Stimulated activated CD8-positive, alpha-beta memory T cell treated with anti-CD3 and anti-CD28 coated beads, Interleukin-15, amount 100 ng/mL, for 24 hours (primary cell): ENCODE data around the gene ZC3H15.
A peak's percentile ranks its signal among the peaks of the same experiment; 100 is the strongest.
"Not testable (repeated sequence)": the region's sequence is repeated elsewhere in the genome, so short reads cannot be mapped to it uniquely, and the experiment has no call there.

Experiments
- DNase-seq: peaks from one replicate; pipeline ENCODE4 v3.0.0-alpha.2; 2020; ENCODE audit warnings: low read depth

Gene ZC3H15

DNA sequence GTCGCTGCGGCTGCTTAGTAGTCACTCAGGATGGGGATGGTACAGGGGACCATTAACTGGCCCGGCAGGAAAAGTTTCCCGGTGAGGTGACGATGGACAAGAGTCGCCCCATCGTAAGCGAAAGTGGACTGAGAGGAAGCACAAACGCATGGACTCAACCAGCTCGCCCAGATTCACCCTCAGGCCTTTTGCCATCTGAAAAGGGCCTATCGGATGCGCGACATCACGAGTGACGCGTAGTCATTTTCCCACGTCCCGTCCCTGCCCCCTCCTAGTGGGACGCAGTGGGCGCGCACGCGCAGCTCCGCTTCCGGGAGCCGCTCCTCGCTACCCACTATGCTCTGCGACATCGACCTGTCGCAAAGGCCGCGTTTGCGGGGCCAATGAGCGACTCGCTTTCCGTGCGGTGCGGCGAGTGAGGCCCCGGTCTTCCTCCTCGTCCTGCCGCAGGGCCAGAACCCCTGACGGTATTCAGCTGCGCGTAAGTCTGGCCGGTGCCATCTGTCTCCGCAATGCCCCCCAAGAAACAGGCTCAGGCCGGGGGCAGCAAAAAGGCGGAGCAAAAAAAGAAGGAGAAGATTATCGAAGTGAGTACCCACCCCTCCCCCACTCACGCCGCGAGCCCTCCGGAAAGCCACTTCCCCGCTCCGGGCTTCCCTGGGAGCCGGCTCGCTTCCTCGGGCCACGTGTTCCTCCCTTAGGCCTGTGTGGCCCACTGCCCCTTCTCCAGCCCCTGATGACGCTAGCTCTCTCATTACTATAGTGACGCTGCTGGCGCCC is at the start of gene ZC3H15:
TSS of gene ZC3H15 (plus strand) at position 390 of the 780 bp plus-strand sequence. CDS start at position 513, 123 bp downstream.
- peak; percentile 94 for DNase-seq

GRCh38 chr2:186437719-186438118 is 48.3 kb upstream of the ZC3H15 start:
- DNase-seq: no peak

DNA sequence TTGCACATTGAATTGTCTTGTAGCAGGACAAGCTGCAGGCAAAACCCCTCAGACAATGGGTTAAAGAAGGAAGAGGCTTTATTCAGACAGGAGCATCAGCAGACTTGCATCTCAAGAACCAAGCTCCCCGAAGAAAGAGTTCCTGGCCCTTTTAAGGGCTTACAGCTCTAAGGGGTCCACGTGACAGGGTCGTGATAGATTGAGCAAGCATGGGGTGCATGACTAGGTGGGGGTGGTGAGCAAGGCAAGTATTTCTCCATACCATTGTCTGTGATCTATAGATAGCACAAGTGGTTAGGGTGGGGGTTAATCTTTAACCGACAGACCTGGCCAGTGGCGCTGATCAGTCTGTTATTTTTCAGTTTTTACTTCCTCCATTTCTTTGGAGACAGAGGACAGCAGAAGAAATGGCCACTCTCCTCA is 46.4 kb upstream of the ZC3H15 start:
- not testable (repeated sequence) for DNase-seq

DNA sequence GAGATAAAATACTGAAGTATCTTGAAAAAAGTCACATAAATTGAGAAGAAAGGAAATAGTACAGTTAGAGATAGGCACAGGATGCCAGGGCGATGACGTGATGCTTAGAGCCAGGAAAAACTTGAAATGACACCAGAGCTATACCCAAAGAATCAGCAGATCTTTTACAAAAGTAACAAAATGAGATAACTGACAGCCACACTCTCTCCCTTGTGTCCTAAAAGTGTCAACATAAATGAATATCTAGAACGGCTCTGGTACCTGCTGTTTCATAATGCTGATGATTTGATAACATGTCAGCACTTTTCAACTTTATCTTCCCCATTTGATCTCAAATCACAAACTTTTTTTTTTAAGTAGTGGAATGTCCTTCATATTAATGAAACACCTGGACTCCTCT is 45.6 kb upstream of the ZC3H15 start:
- no peak for DNase-seq

GRCh38 chr2:186442885-186443284 is 43.2 kb upstream of the ZC3H15 start:
- no peak for DNase-seq

DNA sequence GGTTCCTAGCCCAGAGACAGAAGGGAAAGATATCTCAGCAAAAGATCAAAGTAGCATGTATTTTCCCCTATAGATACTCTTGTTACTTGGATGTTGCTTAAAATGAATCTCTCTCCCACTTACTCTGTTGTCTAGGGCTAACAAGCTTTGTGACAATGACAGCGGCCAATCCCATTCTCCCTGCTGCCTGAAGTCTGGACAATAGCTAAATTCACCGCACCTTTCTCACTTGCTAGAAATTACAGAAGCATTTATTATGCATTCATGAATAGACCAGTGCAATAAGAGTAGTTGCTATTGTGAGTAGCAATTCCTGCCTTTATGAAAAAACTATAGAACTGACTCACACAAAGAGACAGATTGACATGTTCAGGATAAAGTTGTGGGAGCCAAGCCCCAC is 42.2 kb upstream of the ZC3H15 start:
- no peak for DNase-seq

DNA sequence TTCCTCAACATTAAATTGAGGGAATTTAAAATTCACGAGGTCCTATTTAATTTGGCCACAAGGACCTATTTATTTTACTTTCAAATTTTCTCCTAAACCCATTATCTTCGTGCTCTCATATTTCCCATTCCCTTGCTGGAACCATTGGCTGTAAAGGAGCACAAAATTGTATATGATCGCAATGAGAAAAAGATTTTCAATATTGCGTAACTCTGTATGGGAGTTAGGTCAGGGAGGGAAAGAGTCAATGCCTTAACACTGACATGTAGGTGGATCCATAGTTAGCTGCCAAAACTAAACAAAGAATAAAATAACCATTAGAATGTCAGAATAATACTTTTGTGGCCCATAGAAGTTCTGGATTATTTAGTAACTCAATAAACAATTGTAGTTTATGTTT is 40.6 kb upstream of the ZC3H15 start:
- no peak for DNase-seq

DNA sequence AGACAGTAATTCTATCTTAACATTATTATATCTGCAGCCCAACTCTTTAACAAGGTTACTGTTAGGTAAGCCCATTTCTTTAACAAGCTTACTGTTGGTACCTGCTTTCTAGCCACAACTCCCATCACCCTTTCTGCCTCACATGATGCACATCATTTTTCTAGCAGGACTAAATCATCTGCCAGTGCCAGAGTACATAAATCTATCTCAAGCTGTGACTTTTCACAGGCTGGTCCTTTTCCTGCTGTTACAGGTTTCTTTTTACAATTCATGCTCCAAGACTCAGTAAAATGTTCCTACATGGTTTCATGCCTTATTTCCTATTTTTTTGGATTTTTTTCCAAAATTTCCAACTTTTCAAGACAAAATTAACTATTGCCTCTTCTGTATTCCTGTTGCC is 30.4 kb upstream of the ZC3H15 start:
- no peak for DNase-seq

- DNase-seq: no peak
Measured at GRCh38 chr2:186456941-186457340, 29.1 kb upstream of the ZC3H15 start.

DNA sequence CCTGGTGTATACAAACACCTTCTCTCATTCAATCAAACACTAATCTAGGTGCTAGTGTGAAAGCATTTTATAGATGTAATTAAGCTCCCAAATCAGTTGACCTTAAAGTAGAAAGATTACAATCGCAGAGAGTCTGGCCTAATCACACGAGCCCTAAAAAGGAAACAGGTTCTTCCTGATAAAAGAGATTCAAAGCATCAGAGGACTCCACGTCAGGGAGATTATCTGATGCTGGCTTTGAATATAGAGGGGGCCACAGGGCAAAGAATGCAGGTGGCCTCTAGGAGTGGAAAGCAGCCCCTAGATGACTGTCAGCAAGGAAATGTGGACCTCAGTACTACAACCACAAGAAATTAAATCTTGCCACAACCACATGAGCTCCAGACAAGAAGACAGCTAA is 28.2 kb upstream of the ZC3H15 start:
- no peak for DNase-seq

DNA sequence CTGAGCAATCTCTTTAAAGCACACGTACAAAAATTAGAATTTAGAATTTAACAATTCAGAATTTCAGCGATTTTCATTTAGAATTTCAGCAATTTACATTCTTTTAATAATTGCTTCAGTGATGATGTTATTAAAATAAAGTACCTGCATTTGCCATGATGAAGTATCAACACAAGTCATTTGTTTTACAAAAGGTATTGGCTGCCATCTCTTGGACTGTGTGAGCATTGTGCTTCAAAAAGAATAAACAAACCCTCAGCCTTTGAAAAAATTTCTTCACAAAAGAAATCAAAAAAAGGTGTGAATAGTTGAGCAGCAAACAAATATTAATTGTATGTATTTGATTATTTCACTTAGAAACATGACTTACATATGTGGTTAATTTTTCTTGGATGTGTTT is 27.1 kb upstream of the ZC3H15 start:
- DNase-seq: no peak

GRCh38 chr2:186460465-186460864 is 25.6 kb upstream of the ZC3H15 start:
- DNase-seq: no peak

- no peak for DNase-seq
Measured at GRCh38 chr2:186466743-186467142, 19.3 kb upstream of the ZC3H15 start.

DNA sequence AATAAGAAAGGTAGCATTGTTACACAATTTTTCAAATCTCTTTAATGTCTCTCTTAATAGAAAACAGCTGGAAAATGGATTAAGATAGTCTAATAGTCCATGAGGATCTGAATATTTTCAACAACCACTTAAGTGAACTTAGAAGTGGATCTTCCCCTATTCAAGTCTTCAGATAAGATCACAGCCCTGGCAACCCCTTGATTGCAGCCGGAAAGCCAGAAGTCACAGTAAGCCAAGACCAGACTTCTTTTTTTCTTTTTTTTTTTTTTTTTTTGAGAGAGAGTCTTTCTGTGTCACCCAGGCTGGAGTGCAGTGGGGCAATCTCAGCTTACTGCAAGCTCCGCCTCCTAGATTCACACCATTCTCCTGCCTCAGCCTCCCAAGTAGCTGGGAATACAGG is 18.6 kb upstream of the ZC3H15 start:
- no peak for DNase-seq

DNA sequence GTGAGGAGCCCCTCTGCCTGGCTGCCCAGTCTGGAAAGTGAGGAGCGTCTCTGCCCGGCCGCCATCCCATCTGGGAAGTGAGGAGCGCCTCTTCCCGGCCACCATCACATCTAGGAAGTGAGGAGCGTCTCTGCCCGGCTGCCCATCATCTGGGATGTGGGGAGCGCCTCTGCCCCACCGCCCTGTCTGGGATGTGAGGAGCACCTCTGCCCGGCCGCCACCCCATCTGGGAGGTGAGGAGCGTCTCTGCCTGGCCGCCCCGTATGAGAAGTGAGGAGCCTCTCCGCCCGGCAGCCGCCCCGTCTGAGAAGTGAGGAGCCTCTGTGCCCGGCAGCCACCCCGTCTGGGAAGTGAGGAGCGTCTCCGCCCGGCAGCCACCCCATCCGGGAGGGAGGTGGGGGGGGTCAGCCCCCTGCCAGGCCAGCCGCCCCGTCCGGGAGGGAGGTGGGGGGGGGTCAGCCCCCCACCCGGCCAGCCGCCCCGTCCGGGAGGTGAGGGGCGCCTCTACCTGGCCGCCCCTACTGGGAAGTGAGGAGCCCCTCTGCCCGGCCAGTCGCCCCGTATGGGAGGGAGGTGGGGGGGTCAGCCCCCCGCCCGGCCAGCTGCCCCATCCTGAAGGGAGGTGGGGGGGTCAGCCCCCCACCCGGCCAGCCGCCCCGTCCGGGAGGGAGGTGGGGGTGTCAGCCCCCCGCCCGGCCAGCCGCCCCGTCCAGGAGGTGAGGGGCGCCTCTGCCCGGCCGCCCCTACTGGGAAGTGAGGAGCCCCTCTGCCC is 13.2 kb upstream of the ZC3H15 start:
- not testable (repeated sequence) for DNase-seq

- DNase-seq: not testable (repeated sequence)
Measured at GRCh38 chr2:186474239-186474638, 11.8 kb upstream of the ZC3H15 start.

- DNase-seq: no peak
Measured at GRCh38 chr2:186477790-186478189, 8.3 kb upstream of the ZC3H15 start.

GRCh38 chr2:186480991-186481390 is 5.1 kb upstream of the ZC3H15 start:
- DNase-seq: no peak

DNA sequence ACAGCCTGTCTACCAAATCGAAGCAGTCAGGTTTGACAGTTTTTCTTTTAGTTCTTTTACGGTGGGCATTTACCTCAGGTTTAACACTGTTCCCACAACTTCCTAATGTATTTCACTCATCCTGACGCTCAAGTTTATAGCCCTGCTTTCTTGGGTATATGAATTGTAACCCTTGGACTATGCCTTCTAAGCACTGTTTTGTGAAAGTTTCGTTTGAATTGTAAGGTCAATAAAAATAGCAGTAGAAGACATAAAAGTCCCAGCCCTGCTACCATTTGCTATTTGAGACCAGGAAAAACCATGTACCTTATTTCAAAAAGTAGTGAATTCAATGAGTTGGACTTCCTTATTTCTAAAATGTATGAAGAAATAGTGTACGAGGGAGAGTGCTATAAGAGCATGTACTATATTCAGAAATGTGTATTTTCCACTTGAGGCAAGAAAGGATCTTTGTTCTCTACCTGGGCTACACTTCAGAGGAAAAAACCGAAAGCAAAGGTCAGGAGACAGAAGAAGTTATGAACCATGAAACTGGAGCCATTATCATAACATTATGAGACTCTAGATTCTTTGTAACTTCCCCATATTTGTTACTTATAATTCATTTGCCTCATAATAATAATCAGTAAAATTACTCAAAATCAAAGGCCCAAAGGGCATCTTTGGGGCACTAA is 1.9 kb upstream of the ZC3H15 start:
- DNase-seq: no peak

- DNase-seq: no peak
Measured at GRCh38 chr2:186485576-186485870, 537 bp upstream of the ZC3H15 start.

- no peak for DNase-seq
Measured at GRCh38 chr2:186486651-186487647, 889 bp downstream of the ZC3H15 start.

- no peak for DNase-seq
Measured at GRCh38 chr2:186493564-186494085, 7.6 kb downstream of the ZC3H15 start.
